CD8-positive, alpha-beta memory T cell (primary cell): ENCODE data around the gene ENTPD2. TPM values are rescaled to one million over a fixed set of nuclear protein-coding genes. Genes with fewer than 3 reads are reported as not detected.
A peak's percentile ranks its signal among the peaks of the same experiment; 100 is the strongest.
"Not testable (repeated sequence)": the region's sequence is repeated elsewhere in the genome, so short reads cannot be mapped to it uniquely, and the experiment has no call there.

ENCODE experiments used
- CTCF ChIA-PET: fragments of 350-600 bp; sonication (Branson Sonifier 250); formaldehyde crosslinking; loops from one replicate; lab custom pipeline; 2021; ENCODE audit warnings: antibody characterized with exemption; lab: Charles Lee
- POLR2A ChIA-PET: fragments of 350-600 bp; sonication (Branson Sonifier 250); formaldehyde crosslinking; loops from one replicate; lab custom pipeline; 2021; ENCODE audit warnings: antibody characterized with exemption; lab: Charles Lee
- DNase-seq, 5 donors: peaks; one replicate each; pipeline versions ENCODE4 v3.0.0 to v3.0.0-alpha.2; 2020 to 2022; ENCODE audit warnings: mixed read lengths in 1 of 5
- H3K27ac ChIP-seq: one replicate; pipeline ENCODE4 v1.7.0; 2013; ENCODE audit warnings: low read depth, mild to moderate bottlenecking, low read length, moderate library complexity
- H3K27me3 ChIP-seq: 2 replicates; pipeline ENCODE4 v1.7.0; 2013; ENCODE audit warnings: low read length, mild to moderate bottlenecking; ENCODE audit not compliant: insufficient read depth, poor library complexity, severe bottlenecking
- H3K36me3 ChIP-seq: 2 replicates; pipeline ENCODE4 v1.7.0; 2013; ENCODE audit warnings: mild to moderate bottlenecking, low read length, moderate library complexity; ENCODE audit not compliant: insufficient read depth
- H3K4me1 ChIP-seq: 2 replicates; pipeline ENCODE4 v1.7.0; 2013; ENCODE audit warnings: mild to moderate bottlenecking, low read length, moderate library complexity; ENCODE audit not compliant: insufficient read depth
- H3K4me3 ChIP-seq: 2 replicates; pipeline ENCODE4 v1.7.0; 2013; ENCODE audit warnings: mild to moderate bottlenecking, low read length
- H3K9me3 ChIP-seq: 2 replicates; pipeline ENCODE4 v1.7.0; 2013; ENCODE audit warnings: mild to moderate bottlenecking, low read length
- H3K27ac Mint-ChIP-seq, 8 donors: one replicate each; pipeline ENCODE4 v1.8.0; 2020 to 2021; ENCODE audit warnings: mixed read lengths in 8 of 8, mild to moderate bottlenecking in 6 of 8, inconsistent platforms in 3 of 8, moderate library complexity in 3 of 8
- H3K27me3 Mint-ChIP-seq, 2 donors: one replicate each; pipeline ENCODE4 v1.8.0; 2020 to 2021; ENCODE audit warnings: mixed read lengths in 2 of 2, mild to moderate bottlenecking in 1 of 2, moderate library complexity in 1 of 2
- H3K36me3 Mint-ChIP-seq, 3 donors: one replicate each; pipeline ENCODE4 v1.8.0; 2020 to 2021; ENCODE audit warnings: mixed read lengths in 3 of 3, inconsistent platforms in 1 of 3, mild to moderate bottlenecking in 1 of 3
- H3K4me1 Mint-ChIP-seq, 3 donors: one replicate each; pipeline ENCODE4 v1.8.0; 2020 to 2021; ENCODE audit warnings: mixed read lengths in 3 of 3, inconsistent platforms in 1 of 3, mild to moderate bottlenecking in 1 of 3
- H3K4me3 Mint-ChIP-seq, 7 donors: one replicate each; pipeline ENCODE4 v1.8.0; 2020 to 2021; ENCODE audit warnings: mixed read lengths in 7 of 7, mild to moderate bottlenecking in 6 of 7, moderate library complexity in 4 of 7, inconsistent platforms in 2 of 7
- H3K9me3 Mint-ChIP-seq, 5 donors: one replicate each; pipeline ENCODE4 v1.8.0; 2020 to 2022; ENCODE audit warnings: mixed read lengths in 5 of 5, mild to moderate bottlenecking in 3 of 5, moderate library complexity in 2 of 5, inconsistent platforms in 1 of 5
- polyA plus RNA-seq: library from polyadenylated mRNA; unstranded; fragments of 300-500 nt; fragmentation: Illumina TruSeq; gene quantifications from one replicate; pipeline ENCODE4 v1.2.3, GENCODE V29; 2021
- total RNA-seq, 2 experiments: library from RNA; stranded (reverse); gene quantifications; one replicate each; pipeline ENCODE4 v1.2.3, GENCODE V29; 2021

ENTPD2 gene
- total and polyA plus RNA-seq, 3 experiments from 2014 or later, result not detected

DNA sequence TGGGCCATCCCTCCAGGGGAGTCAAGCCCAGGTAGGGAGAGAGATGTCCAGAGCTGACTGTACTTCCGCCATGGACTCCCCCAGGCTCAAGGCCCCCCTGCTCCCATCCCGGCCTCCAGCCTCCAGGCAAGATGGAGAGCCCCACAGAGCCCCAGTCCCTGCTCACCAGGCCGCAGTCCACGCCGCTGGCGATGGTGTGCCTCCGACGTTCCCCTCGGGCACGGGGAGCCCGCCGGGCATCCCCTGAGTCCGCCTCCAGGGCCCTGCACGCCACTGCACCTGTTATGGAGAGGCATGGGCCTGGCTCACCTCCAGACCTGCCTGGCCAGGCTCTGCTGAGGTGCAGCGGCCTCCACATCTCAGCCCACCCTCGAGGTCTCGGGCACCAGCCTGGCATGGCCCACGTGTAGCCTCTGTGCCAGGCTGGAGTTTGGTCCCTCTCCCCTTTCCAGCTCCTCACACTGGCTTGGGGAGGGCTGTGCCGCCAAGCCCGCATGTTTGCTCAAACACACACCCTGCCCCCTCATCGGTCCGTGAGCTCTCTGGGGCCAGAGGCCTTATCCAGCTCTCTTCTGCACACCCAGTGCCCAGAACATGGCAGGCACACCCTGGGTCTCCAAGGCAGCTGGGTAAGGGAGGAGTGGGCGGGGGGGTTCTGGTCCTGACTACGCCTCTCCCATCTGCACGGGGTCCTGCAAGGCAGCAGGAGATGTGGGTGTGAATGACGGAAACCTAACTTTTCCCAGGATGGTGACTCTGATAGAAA lies 12.4 kb upstream of the ENTPD2 start:
- no peaks in the 10 kb centered on the region for H3K9me3 ChIP-seq
- no peaks in the 10 kb centered on the region for H3K36me3 ChIP-seq
- H3K4me1 ChIP-seq, result peaks cover 14% of the 10 kb centered on the region
- POLR2A ChIA-PET, result no interaction called here
- Mint-ChIP-seq H3K36me3 (no peaks in the 10 kb centered on the region), H3K4me1 (peaks cover 6 to 21% (median 14%) of the 10 kb centered on the region in 3 donors), H3K4me3 (no peak overlapping the region), H3K9me3 (no peaks in the 10 kb centered on the region), H3K27me3 (peaks cover 3 to 4% of the 10 kb centered on the region in 2 donors), H3K27ac (no peak overlapping the region)
- DNase-seq, result no peak
- no peak overlapping the region for H3K4me3 ChIP-seq
- H3K27ac ChIP-seq, result no peak overlapping the region
- H3K27me3 ChIP-seq, result no peaks in the 10 kb centered on the region
- CTCF ChIA-PET, result interaction anchor here (1.0 to 8.6 kb wide), 13 partner anchors 14 to 279 kb away, joined by 3 to 87 read pairs (median 10); partner anchors contain the start of genes ABCA2, FUT7, MAN1B1 and NPDC1

DNA sequence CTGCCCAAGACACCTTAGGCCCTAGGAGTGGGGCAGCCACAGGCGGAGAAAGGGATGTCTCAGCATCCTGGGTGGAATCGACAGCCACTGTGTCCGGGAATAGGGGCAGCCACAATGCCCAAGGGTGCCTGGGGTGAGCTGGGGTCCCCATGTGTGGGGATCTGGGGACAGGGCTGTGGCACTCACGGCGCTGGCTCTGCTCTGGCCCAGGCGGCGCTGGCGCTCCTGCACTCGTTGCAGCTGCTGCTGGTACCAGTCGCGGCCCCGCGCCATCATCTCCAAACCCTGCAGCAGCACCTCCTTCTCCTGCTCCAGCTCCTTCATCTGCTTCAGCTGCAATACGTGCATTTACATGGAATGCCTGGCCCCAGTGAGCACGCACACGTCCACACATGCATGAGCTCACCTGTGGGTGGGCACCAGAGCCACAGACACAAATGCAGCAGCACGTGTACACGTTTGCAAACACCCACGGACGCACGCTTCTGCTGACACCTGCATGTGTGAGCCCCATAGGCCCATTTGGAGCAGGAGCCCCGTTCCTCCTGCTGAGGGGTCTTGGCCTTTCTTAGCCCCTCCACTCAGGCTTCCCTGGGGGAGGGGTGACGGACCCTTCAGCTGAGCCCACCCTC lies 11.6 kb upstream of the ENTPD2 start:
- CTCF ChIA-PET, result interaction anchor here (1.0 to 8.6 kb wide), 5 partner anchors 17 to 35 kb away, joined by 3 to 87 read pairs (median 31); partner anchors contain the start of genes ABCA2, FUT7, MAN1B1 and NPDC1
- Mint-ChIP-seq H3K27ac (no peak overlapping the region), H3K4me1 (peaks cover 6 to 13% (median 8%) of the 10 kb centered on the region in 3 donors), H3K4me3 (no peak overlapping the region), H3K36me3 (no peaks in the 10 kb centered on the region), H3K27me3 (peaks cover 3 to 4% of the 10 kb centered on the region in 2 donors), H3K9me3 (no peaks in the 10 kb centered on the region)
- no peak overlapping the region for H3K4me3 ChIP-seq
- POLR2A ChIA-PET, result no interaction called here
- H3K9me3 ChIP-seq, result no peaks in the 10 kb centered on the region
- H3K36me3 ChIP-seq, result no peaks in the 10 kb centered on the region
- DNase-seq, result no peak
- peaks cover 7% of the 10 kb centered on the region for H3K4me1 ChIP-seq
- no peaks in the 10 kb centered on the region for H3K27me3 ChIP-seq
- H3K27ac ChIP-seq, result no peak overlapping the region

DNA sequence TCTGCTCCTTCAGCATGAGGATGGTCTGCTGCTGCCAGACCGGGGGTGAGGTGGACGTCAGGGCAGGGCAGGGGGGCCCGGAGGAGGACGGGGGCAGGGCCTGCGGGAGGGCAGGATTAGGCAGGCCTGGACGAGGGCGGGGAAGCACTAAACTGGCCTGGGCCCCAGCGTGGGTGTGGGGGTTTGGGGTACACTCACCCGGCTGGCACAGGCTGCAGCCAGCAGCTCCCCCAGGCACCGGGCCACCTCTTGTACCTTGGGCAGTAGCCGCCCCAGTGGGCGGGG lies 11.0 kb upstream of the ENTPD2 start:
- no peak for DNase-seq
- ChIA-PET POLR2A (no interaction called here), CTCF (interaction anchor here (1.2 to 8.6 kb wide), 9 partner anchors 17 to 274 kb away, joined by 3 to 87 read pairs (median 7); partner anchors contain the start of gene NPDC1)
- Mint-ChIP-seq H3K9me3 (no peaks in the 10 kb centered on the region), H3K4me3 (no peak overlapping the region), H3K27ac (no peak overlapping the region), H3K36me3 (no peaks in the 10 kb centered on the region), H3K27me3 (peaks cover 3 to 4% of the 10 kb centered on the region in 2 donors), H3K4me1 (peaks cover 6 to 12% (median 7%) of the 10 kb centered on the region in 3 donors)
- no peaks in the 10 kb centered on the region for H3K36me3 ChIP-seq
- H3K27ac ChIP-seq, result no peak overlapping the region
- no peak overlapping the region for H3K4me3 ChIP-seq
- no peaks in the 10 kb centered on the region for H3K27me3 ChIP-seq
- no peaks in the 10 kb centered on the region for H3K9me3 ChIP-seq
- H3K4me1 ChIP-seq, result peaks cover 7% of the 10 kb centered on the region

DNA sequence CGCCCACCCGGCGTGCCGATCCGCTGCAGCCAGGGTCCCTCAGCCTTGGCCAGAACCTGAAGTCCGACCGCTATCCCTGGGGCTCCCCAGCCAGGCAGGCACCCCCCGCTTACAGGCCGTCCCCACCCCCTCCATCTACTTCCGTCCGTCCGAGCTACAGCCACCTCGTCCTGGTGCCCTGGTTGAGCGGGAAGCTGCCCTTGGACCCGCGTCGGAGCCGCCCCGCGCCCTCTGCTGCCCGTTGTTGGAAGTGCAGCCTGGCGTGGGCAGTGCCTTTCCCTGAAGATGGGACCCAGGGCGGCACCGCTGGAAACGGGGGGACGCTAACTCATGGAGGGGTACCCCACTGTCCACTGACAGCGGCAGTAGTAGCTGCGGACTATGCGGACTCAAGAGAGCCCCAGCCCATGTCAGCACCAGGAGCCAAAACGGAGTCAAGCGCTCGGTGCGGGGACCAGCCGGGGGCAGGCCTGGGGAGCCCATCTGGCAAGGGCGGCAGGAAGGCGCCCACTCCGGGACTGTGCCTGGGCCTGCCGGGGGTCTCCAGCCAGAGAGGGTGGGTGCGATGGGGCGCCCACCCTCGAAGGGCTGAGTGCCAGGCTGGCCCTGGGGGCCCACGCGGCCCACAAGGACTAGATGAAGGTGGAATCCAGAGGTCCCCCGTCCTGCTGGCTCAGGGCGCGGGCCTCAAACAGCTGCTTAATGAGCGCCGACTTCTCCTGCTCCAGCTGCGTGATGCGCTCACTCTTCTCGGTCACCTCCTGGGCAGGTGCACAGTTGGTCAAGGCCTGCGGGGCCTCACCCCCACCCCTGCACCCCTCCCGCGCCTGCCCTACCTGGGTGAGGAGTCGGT lies 10.4 kb upstream of the ENTPD2 start:
- peaks cover 6 to 10% (median 7%) of the 10 kb centered on the region in 3 donors for H3K4me1 Mint-ChIP-seq
- peak overlapping the region in 1 of 8 donors; percentile 37 for H3K27ac Mint-ChIP-seq
- no peaks in the 10 kb centered on the region for H3K36me3 Mint-ChIP-seq
- peak in 3 of 5 donors; percentile 38 to 50 (median 49) for DNase-seq
- no peak overlapping the region for H3K27ac ChIP-seq
- H3K4me3 Mint-ChIP-seq, result no peak overlapping the region
- H3K9me3 ChIP-seq, result no peaks in the 10 kb centered on the region
- peaks cover 3 to 4% of the 10 kb centered on the region in 2 donors for H3K27me3 Mint-ChIP-seq
- no peaks in the 10 kb centered on the region for H3K36me3 ChIP-seq
- CTCF ChIA-PET, result interaction anchor here (0.6 to 8.6 kb wide), 16 partner anchors 8 to 286 kb away, joined by 3 to 87 read pairs (median 4); partner anchors contain the start of gene NPDC1
- no peaks in the 10 kb centered on the region for H3K9me3 Mint-ChIP-seq
- POLR2A ChIA-PET, result no interaction called here
- peaks cover 2% of the 10 kb centered on the region for H3K4me1 ChIP-seq
- no peak overlapping the region for H3K4me3 ChIP-seq
- H3K27me3 ChIP-seq, result no peaks in the 10 kb centered on the region

DNA sequence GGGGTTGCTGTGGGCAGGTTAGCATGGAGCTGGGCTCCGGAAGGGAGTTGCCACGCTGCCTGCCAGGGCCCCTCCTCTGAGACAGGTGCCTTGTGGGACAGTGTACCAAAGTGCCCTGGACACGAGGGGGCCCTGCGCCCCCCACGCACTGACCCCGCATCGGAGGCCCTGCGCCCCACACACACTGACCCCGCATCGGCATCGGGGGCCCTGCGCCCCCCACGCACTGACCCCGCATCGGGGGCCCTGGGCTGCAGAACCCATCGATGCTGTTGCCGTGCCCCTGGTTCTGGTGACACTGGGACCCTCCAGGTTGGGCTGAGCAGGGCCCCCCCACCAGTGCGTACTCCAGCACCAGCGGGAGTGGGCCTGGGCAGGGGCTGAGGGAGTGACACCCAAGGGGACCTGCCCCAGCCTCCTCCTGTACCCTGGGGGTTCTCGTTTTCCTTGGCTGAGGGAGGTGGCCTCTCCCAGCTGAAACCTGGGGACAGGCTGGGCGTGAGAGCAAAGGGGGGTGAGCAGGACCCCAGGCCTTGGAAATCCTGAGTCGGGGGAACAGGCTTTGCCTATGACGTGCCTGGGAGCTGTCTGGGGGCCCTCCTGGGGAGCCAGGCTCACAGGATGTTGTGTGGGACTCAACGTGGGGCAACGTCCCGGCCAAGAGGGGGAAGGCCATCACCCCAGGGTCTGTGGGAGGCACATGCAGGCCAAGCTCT lies 9.6 kb upstream of the ENTPD2 start:
- POLR2A ChIA-PET, result no interaction called here

DNA sequence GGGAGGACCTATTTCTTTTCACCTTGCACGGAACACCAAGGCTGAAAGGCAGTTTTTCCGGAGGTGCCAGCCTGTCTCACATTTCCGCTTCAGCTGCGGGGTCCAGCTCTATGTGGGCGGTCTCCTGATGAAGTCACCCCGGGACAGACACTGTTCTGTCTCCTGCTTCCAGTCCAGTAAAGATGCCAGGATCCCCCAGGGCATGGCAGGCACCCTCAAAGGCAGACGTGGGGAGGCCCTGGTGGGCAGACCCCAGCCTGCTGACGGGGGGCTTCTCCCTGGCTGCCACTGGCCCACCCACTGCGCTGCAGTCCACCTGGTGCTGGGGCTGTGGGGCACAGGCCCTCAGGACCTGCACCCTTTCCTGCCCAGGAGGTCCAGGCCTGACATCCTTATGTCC lies 8.9 kb upstream of the ENTPD2 start:
- H3K9me3 ChIP-seq, H3K4me1 Mint-ChIP-seq, H3K9me3 Mint-ChIP-seq, H3K4me3 ChIP-seq, H3K27me3 ChIP-seq, DNase-seq, H3K36me3 Mint-ChIP-seq, H3K27ac ChIP-seq, H3K27me3 Mint-ChIP-seq, POLR2A ChIA-PET, H3K27ac Mint-ChIP-seq, H3K4me1 ChIP-seq, H3K4me3 Mint-ChIP-seq, H3K36me3 ChIP-seq: not testable (repeated sequence)
- CTCF ChIA-PET, result interaction anchor here (2.1 to 8.6 kb wide), 2 partner anchors 15 to 33 kb away, joined by 15 to 87 read pairs; partner anchors contain the start of gene NPDC1

More for the DNA sequence above, 9.6 kb upstream of the ENTPD2 start:
- no peak overlapping the region for H3K27ac Mint-ChIP-seq
- no peak overlapping the region for H3K27ac ChIP-seq
- H3K27me3 ChIP-seq, result no peaks in the 10 kb centered on the region
- H3K4me1 ChIP-seq, result no peaks in the 10 kb centered on the region
- H3K36me3 ChIP-seq, result no peaks in the 10 kb centered on the region
- no peak for DNase-seq
- peaks cover 6 to 9% (median 7%) of the 10 kb centered on the region in 3 donors for H3K4me1 Mint-ChIP-seq
- H3K9me3 Mint-ChIP-seq, result no peaks in the 10 kb centered on the region
- no peak overlapping the region for H3K4me3 ChIP-seq
- no peaks in the 10 kb centered on the region for H3K9me3 ChIP-seq
- H3K36me3 Mint-ChIP-seq, result no peaks in the 10 kb centered on the region
- no peak overlapping the region for H3K4me3 Mint-ChIP-seq
- peaks cover 3 to 4% of the 10 kb centered on the region in 2 donors for H3K27me3 Mint-ChIP-seq
- CTCF ChIA-PET, result interaction anchor here (0.6 to 8.6 kb wide), 16 partner anchors 9 to 285 kb away, joined by 3 to 87 read pairs (median 4); partner anchors contain the start of gene NPDC1

DNA sequence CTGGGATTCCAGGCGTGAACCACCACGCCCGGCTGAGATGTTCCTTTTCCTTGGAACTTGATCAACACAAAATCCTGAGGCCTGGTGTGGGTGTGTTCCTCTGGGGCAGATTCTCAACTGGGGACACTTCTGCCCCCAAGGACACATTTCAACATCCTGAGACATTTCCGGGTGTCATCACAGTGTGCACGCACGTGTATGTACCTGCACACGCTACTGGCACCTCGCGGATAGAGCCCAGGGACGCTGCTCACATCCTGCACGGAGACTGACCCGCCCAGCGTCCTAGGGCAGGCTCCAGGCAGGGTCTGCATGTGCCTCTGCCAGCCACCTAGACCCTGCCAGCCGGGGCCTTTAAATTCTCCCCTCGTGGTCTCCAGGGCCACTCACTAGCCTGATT lies 8.5 kb upstream of the ENTPD2 start:
- Histone ChIP-seq H3K4me1 (no peaks in the 10 kb centered on the region), H3K9me3 (no peaks in the 10 kb centered on the region), H3K27me3 (no peaks in the 10 kb centered on the region), H3K36me3 (no peaks in the 10 kb centered on the region), H3K4me3 (no peak overlapping the region), H3K27ac (no peak overlapping the region)
- Mint-ChIP-seq H3K27ac (no peak overlapping the region), H3K36me3 (no peaks in the 10 kb centered on the region), H3K9me3 (no peaks in the 10 kb centered on the region), H3K4me3 (no peak overlapping the region), H3K4me1 (peaks cover 0 to 3% (median 2%) of the 10 kb centered on the region in 3 donors), H3K27me3 (no peaks in the 10 kb centered on the region)
- POLR2A ChIA-PET, result no interaction called here
- CTCF ChIA-PET, result interaction anchor here (8.6 kb wide), 1 partner anchor 14 kb away, joined by 87 read pairs; the partner anchor contains the start of gene NPDC1
- DNase-seq, result no peak
